ENCODE results near the gene COA8. TPM values are rescaled to one million over a fixed set of nuclear protein-coding genes. Genes with fewer than 3 reads are reported as not detected.
A peak's percentile ranks its signal among the peaks of the same experiment; 100 is the strongest.

Gene COA8
- total and polyA plus RNA-seq, 7 donors, result 33.9 to 67.3 (median 38.2) TPM

DNA sequence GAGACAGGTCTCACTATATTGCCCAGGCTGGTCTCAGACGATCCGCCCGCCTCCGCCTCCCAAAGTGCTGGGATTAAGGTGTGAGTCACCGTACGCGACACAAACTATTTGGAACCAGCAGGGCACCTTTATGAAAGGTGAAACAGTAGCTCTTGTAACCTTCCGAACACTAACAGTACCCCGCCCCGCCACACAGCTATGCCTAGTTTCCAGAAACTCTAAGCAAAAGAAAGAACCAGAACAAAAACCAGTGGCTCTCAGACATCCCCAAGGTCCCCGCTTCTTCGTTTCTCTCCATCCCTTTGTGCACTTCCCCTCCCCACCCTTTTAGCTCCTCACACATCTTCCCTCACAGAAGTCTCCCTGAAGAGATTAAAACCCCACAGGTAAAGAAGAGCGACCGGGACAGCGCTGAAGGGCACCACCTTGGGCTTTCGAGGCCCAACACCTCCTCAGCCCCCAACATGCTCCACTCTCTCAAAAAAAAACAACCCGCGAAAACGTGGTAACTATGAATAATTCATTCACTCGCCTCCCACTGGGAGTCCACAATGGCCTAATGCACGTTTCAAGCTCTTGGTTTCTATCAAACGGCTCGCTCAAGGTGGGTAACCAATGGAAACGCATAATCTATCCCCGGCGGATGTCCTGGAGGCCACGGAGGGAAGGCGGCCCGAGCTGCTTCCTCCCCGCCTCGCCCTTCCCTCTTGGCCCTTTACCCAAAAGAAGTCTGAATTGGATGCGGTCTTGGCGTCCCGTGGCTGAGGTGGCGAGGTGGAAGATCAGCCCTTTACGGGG, 1.2 kb upstream of the COA8 start:
- 2 to 5% methylated on average over 36 of the region's 36 CpGs for WGBS, 2 donors
- peaks cover 0 to 71% (median 69%) of the 10 kb centered on the region in 4 donors for H3K4me1 ChIP-seq
- H3K9me3 ChIP-seq, result no peaks in the 10 kb centered on the region
- no peaks in the 10 kb centered on the region for H3K27me3 ChIP-seq
- peak overlapping the region; percentile 91 to 98 (median 96) for H3K27ac ChIP-seq
- no peak for DNase-seq
- intact Hi-C loops (cut with DNase I), result no loop called here
- H3K36me3 ChIP-seq, result peaks cover 0 to 26% (median 4%) of the 10 kb centered on the region in 4 donors
- TF ChIP-seq, protein P1, sequence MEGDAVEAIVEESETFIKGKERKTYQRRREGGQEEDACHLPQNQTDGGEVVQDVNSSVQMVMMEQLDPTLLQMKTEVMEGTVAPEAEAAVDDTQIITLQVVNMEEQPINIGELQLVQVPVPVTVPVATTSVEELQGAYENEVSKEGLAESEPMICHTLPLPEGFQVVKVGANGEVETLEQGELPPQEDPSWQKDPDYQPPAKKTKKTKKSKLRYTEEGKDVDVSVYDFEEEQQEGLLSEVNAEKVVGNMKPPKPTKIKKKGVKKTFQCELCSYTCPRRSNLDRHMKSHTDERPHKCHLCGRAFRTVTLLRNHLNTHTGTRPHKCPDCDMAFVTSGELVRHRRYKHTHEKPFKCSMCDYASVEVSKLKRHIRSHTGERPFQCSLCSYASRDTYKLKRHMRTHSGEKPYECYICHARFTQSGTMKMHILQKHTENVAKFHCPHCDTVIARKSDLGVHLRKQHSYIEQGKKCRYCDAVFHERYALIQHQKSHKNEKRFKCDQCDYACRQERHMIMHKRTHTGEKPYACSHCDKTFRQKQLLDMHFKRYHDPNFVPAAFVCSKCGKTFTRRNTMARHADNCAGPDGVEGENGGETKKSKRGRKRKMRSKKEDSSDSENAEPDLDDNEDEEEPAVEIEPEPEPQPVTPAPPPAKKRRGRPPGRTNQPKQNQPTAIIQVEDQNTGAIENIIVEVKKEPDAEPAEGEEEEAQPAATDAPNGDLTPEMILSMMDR (IDR thresholded peaks at IDR 0.05), result no peak
- TF ChIP-seq POLR2AphosphoS5 (IDR thresholded peaks at IDR 0.05) (peak in 1 of 4 donors; percentile 3), POLR2A (IDR thresholded peaks at IDR 0.05) (no peak)
- H3K4me3 ChIP-seq, result peak overlapping the region; percentile 68 to 95 (median 92)

DNA sequence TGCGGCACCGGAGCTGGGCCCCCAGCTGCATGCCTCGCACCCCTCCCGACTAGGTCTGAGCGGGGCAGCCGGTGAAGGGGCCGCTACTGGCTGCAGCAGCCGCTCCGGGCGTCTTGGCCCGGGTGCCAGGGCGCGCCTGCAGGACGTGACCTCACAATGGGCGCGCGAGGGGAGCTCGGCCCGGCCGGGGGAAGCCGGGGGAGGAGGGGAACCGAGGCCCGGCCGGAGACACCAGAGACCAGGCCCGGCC, 656 bp upstream of the COA8 start:
- Histone ChIP-seq H3K27me3 (no peaks in the 10 kb centered on the region), H3K27ac (peak overlapping the region; percentile 91 to 98 (median 96)), H3K4me3 (peak overlapping the region; percentile 68 to 95 (median 92)), H3K36me3 (peaks cover 0 to 26% (median 4%) of the 10 kb centered on the region in 4 donors), H3K4me1 (peaks cover 0 to 67% (median 64%) of the 10 kb centered on the region in 4 donors), H3K9me3 (no peaks in the 10 kb centered on the region)
- intact Hi-C loops (cut with DNase I), result no loop called here
- DNase-seq, result peak; percentile 72
- no peak for TF ChIP-seq EP300 (IDR thresholded peaks at IDR 0.05)
- no peak for TF ChIP-seq POLR2AphosphoS5 (IDR thresholded peaks at IDR 0.05)
- TF ChIP-seq, protein P1 (IDR thresholded peaks at IDR 0.05), result no peak
- TF ChIP-seq POLR2A (IDR thresholded peaks at IDR 0.05), result no peak
- WGBS, 2 donors, result 1% methylated on average over 25 of the region's 25 CpGs

GRCh38 chr14:103563226-103563620, 463 bp downstream of the COA8 start:
- intact Hi-C loops (cut with DNase I), result no loop called here
- Histone ChIP-seq H3K27me3 (no peaks in the 10 kb centered on the region), H3K9me3 (no peaks in the 10 kb centered on the region), H3K36me3 (peaks cover 0 to 24% (median 4%) of the 10 kb centered on the region in 4 donors), H3K27ac (peak overlapping the region; percentile 91 to 98 (median 96)), H3K4me3 (peak overlapping the region; percentile 68 to 95 (median 92)), H3K4me1 (peaks cover 0 to 56% (median 53%) of the 10 kb centered on the region in 4 donors)
- WGBS, 2 donors, result 0 to 1% methylated on average over 22 of the region's 22 CpGs
- no peak for DNase-seq
- TF ChIP-seq POLR2A (IDR thresholded peaks at IDR 0.05) (no peak), EP300 (IDR thresholded peaks at IDR 0.05) (no peak), POLR2AphosphoS5 (IDR thresholded peaks at IDR 0.05) (no peak)
- TF ChIP-seq, protein P1 (IDR thresholded peaks at IDR 0.05), result no peak

GRCh38 chr14:103563844-103564505, 1.2 kb downstream of the COA8 start:
- Histone ChIP-seq H3K27ac (peak overlapping the region; percentile 91 to 98 (median 96)), H3K27me3 (no peaks in the 10 kb centered on the region), H3K4me3 (peak overlapping the region; percentile 68 to 95 (median 92)), H3K9me3 (no peaks in the 10 kb centered on the region), H3K36me3 (peaks cover 0 to 18% (median 4%) of the 10 kb centered on the region in 4 donors), H3K4me1 (peaks cover 0 to 50% (median 45%) of the 10 kb centered on the region in 4 donors)
- WGBS, 2 donors, result 38 to 64% methylated on average over 21 of the region's 21 CpGs
- TF ChIP-seq POLR2AphosphoS5 (IDR thresholded peaks at IDR 0.05) (no peak), EP300 (IDR thresholded peaks at IDR 0.05) (no peak), POLR2A (IDR thresholded peaks at IDR 0.05) (no peak)
- TF ChIP-seq, protein P1 (IDR thresholded peaks at IDR 0.05), result no peak
- DNase-seq, result no peak
- intact Hi-C loops (cut with DNase I), result no loop called here

All from sigmoid colon (tissue), 7 donors.